Transverse colon (tissue), 4 donors: ENCODE measurements around the gene PHPT1. TPM values are rescaled to one million over a fixed set of nuclear protein-coding genes. Genes with fewer than 3 reads are reported as not detected.

Experiments
- DNase-seq: peaks from one replicate; pipeline ENCODE4 v3.0.0-alpha.2; 2019
- H3K27ac ChIP-seq, 4 donors: fragments of 200-600 bp; sonication (generic); 2 replicates each; pipeline ENCODE4 v1.5.1; 2016 to 2018; ENCODE audit warnings: inconsistent platforms in 4 of 4
- H3K27me3 ChIP-seq: fragments of 200-600 bp; sonication (generic); 2 replicates; pipeline ENCODE4 v1.5.1; 2017; ENCODE audit warnings: inconsistent platforms
- H3K36me3 ChIP-seq, 4 donors: fragments of 200-600 bp; sonication (generic); 2 replicates each; pipeline ENCODE4 v1.5.1; 2017 to 2019; ENCODE audit warnings: inconsistent platforms in 4 of 4
- H3K4me1 ChIP-seq, 4 donors: fragments of 200-600 bp; sonication (generic); 2 replicates each; pipeline ENCODE4 v1.5.1; 2017 to 2020; ENCODE audit warnings: inconsistent platforms in 4 of 4
- H3K4me3 ChIP-seq, 4 donors: fragments of 200-600 bp; sonication (generic); 1 replicate in 1 of 4; 2 replicates in 3 of 4; pipeline versions ENCODE4 v1.5.1 to v1.6.1; 2017 to 2019; ENCODE audit warnings: inconsistent platforms in 4 of 4
- H3K9me3 ChIP-seq, 2 donors: fragments of 200-600 bp; sonication (generic); 2 replicates each; pipeline ENCODE4 v1.5.1; 2017 to 2019; ENCODE audit warnings: inconsistent platforms in 2 of 2
- CTCF ChIP-seq, 5 experiments: fragments of 200-600 bp in 3 of 5; fragments of 450-650 bp in 2 of 5; sonication (generic) in 3 of 5; IDR thresholded peaks; 1 replicate in 2 of 5; 2 replicates in 3 of 5; pipeline ENCODE4 v1.5.1; 2016 to 2017; ENCODE audit warnings: antibody characterized with exemption in 5 of 5, inconsistent platforms in 3 of 5, mild to moderate bottlenecking in 2 of 5, moderate library complexity in 1 of 5
- EP300 ChIP-seq: sonication (generic); formaldehyde crosslinking; IDR thresholded peaks from one replicate; pipeline ENCODE4 v1.6.1; 2017; ENCODE audit warnings: antibody characterized with exemption, low read depth
- POLR2A ChIP-seq: fragments of 450-650 bp; IDR thresholded peaks from one replicate; pipeline ENCODE4 v1.6.1; 2016; ENCODE audit warnings: antibody characterized with exemption, mild to moderate bottlenecking, moderate library complexity
- POLR2AphosphoS5 ChIP-seq, 3 donors: sonication (generic); formaldehyde crosslinking; IDR thresholded peaks; one replicate each; pipeline ENCODE4 v1.6.1; 2016; ENCODE audit warnings: antibody characterized with exemption in 3 of 3
- WGBS, 2 donors: methylation state at CpG; one replicate each; pipeline ENCODE4 v1.1.5; 2018; ENCODE audit warnings: low coverage in 1 of 2; 5-methylcytosine and 5-hydroxymethylcytosine counted together
- in situ Hi-C, 4 donors: fragments of 200-750 bp; cut with MboI; loops; one replicate each; pipeline versions ENCODE4 v1.15.0 to v1.15.1; 2017; ENCODE audit warnings: low sequenced_read_pairs in 3 of 4, low pct_ligation_motif_present in 1 of 4, low pct_unique_long_range_greater_than_20kb in 1 of 4
- intact Hi-C: fragments of 100-400 bp; cut with DNase I; formaldehyde crosslinking; loops from one replicate; pipeline ENCODE4 v1.15.1; 2023; ENCODE audit warnings: low total_unique reads
- total RNA-seq, 4 donors: library from RNA; depleted of rRNA; stranded (reverse); fragments of >200 nt; gene quantifications; one replicate each; pipeline ENCODE4 v1.1.0, GENCODE V29; 2016

Gene PHPT1
- total RNA-seq, 4 donors from 2014 or later, result 69.7 to 134 (median 107) TPM

- 40 to 95% methylated on average over 1 to 42 of the region's 42 CpGs for WGBS, 2 donors
- Histone ChIP-seq H3K4me1 (peaks cover 0 to 12% (median 4%) of the 10 kb centered on the region in 4 donors), H3K9me3 (no peaks in the 10 kb centered on the region), H3K4me3 (peak overlapping the region in 2 of 4 donors; percentile 18 to 41), H3K27me3 (no peaks in the 10 kb centered on the region), H3K27ac (no peak overlapping the region), H3K36me3 (peaks cover 0 to 20% (median 8%) of the 10 kb centered on the region in 4 donors)
- no peak for DNase-seq
- intact Hi-C loops (no loop called here), in situ Hi-C loops (no loop called here)
- TF ChIP-seq POLR2A (no peak), POLR2AphosphoS5 (IDR thresholded peaks at IDR 0.05) (no peak), CTCF (IDR thresholded peaks at IDR 0.05) (no peak), EP300 (no peak)
These were observed 27.2 kb upstream of the PHPT1 start for GRCh38 chr9:136821826-136822544.

GRCh38 chr9:136823136-136824046 lies 25.8 kb upstream of the PHPT1 start:
- Histone ChIP-seq H3K4me1 (peaks cover 0 to 12% (median 4%) of the 10 kb centered on the region in 4 donors), H3K4me3 (no peak overlapping the region), H3K27ac (no peak overlapping the region), H3K36me3 (peaks cover 0 to 23% (median 8%) of the 10 kb centered on the region in 4 donors), H3K9me3 (no peaks in the 10 kb centered on the region), H3K27me3 (no peaks in the 10 kb centered on the region)
- in situ Hi-C loops (no loop called here), intact Hi-C loops (no loop called here)
- WGBS, 2 donors, result 86% methylated on average over 30 of the region's 30 CpGs; no CpG with 5 or more reads in 1 of the 2 donors
- DNase-seq, result no peak
- TF ChIP-seq POLR2AphosphoS5 (IDR thresholded peaks at IDR 0.05), result no peak
- no peak for TF ChIP-seq CTCF (IDR thresholded peaks at IDR 0.05)
- no peak for TF ChIP-seq EP300
- TF ChIP-seq POLR2A, result no peak

- TF ChIP-seq POLR2AphosphoS5 (IDR thresholded peaks at IDR 0.05) (no peak), CTCF (IDR thresholded peaks at IDR 0.05) (no peak), POLR2A (no peak), EP300 (no peak)
- peaks cover 0 to 12% (median 4%) of the 10 kb centered on the region in 4 donors for H3K4me1 ChIP-seq
- intact Hi-C loops, result no loop called here
- in situ Hi-C loops, result no loop called here
- H3K9me3 ChIP-seq, result no peaks in the 10 kb centered on the region
- H3K36me3 ChIP-seq, result peaks cover 0 to 27% (median 8%) of the 10 kb centered on the region in 4 donors
- no peak overlapping the region for H3K4me3 ChIP-seq
- 91% methylated on average over 20 of the region's 21 CpGs; no CpG with 5 or more reads in 1 of the 2 donors for WGBS, 2 donors
- no peak for DNase-seq
- no peaks in the 10 kb centered on the region for H3K27me3 ChIP-seq
- no peak overlapping the region for H3K27ac ChIP-seq
These were observed 24.5 kb upstream of the PHPT1 start for GRCh38 chr9:136824496-136825225.
